Neural progenitor cell (in vitro differentiated cells): ENCODE results near the gene KRT77.

Experiments used
- CTCF ChIP-seq: fragments of 200-600 bp; sonication (generic); IDR thresholded peaks from 2 replicates; pipeline ENCODE4 v1.5.1; 2017; ENCODE audit warnings: antibody characterized with exemption, mild to moderate bottlenecking
- EZH2 ChIP-seq: fragments of 200-600 bp; sonication (generic); IDR thresholded peaks from 2 replicates; pipeline ENCODE4 v1.6.1; 2017; ENCODE audit warnings: antibody characterized with exemption, mild to moderate bottlenecking, moderate library complexity
- EZH2phosphoT487 ChIP-seq: fragments of 200-600 bp; sonication (generic); IDR thresholded peaks from 2 replicates; pipeline ENCODE4 v1.6.1; 2017; ENCODE audit warnings: antibody characterized with exemption

- TF ChIP-seq CTCF, result no peak
- no peak for TF ChIP-seq EZH2
- no peak for TF ChIP-seq EZH2phosphoT487
These were observed 27.5 kb upstream of the KRT77 start for GRCh38 chr12:52730793-52731192.
